Activated CD4-positive, alpha-beta T cell treated with anti-CD3 and anti-CD28 coated beads for 4 hours (primary cell): Measurements from ENCODE around the gene PRRG2.

Source experiments
- DNase-seq, 2 donors: peaks; one replicate each; pipeline ENCODE4 v3.0.0-alpha.2; 2020

The PRRG2 gene

DNA sequence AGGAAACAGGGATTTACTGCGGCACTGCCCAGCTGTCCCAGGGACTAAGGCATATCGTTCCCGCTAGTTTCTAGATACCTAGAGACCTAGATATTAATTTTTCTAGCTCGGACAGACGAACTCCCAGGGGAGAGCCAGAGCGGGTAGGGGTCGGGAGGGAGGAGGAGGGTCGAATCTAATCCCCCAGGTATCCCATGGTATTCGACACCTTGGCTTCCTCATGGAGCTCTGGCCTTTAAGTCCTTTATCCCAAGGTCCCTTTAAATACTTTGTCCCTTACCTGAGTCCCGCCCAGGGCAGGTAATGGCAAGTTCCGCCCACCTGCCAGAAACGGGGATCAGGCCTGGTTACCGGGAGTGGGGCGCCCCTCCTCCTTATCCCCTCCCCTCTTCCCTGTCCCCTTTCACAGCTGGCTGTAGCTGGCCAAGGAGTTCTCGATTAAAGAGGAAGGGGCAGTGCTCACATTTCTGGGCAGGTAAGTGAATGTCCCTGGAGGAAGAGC is at the start of gene PRRG2:
Gene PRRG2, plus strand, starts transcription at position 310 of the 502 bp plus-strand sequence. CDS start 1,904 bp downstream, outside the sequence.
- no peak for DNase-seq

- DNase-seq: peak; percentile 84 to 85
Measured at GRCh38 chr19:49533551-49534488, 47.3 kb upstream of the PRRG2 start.

- no peak for DNase-seq
Measured at GRCh38 chr19:49534632-49535385, 46.3 kb upstream of the PRRG2 start.

DNA sequence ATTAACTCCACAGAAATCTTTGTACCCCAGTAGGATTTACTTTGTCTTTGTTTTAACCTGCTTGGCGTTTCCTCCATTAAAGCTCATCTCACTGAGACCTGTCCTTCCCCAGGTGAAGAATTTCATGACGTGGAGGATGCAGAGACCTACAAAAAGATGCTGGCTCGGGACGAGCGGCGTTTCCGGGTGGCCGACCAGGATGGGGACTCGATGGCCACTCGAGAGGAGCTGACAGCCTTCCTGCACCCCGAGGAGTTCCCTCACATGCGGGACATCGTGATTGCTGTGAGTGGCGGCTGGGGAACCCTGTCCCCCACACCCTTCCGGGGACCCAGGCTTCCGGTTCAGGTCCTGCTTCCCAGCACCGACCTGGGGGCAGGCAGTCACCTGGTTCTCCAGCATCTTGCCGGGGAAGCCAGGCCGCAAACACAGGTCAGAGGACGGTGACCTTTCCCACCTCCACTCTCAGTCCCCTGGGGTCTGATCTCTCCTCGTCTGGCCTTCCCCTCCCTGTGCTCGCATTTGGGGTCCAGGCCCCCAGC is 44.1 kb upstream of the PRRG2 start:
- DNase-seq: no peak

- no peak for DNase-seq
Measured at GRCh38 chr19:49538643-49539042, 42.5 kb upstream of the PRRG2 start.

DNA sequence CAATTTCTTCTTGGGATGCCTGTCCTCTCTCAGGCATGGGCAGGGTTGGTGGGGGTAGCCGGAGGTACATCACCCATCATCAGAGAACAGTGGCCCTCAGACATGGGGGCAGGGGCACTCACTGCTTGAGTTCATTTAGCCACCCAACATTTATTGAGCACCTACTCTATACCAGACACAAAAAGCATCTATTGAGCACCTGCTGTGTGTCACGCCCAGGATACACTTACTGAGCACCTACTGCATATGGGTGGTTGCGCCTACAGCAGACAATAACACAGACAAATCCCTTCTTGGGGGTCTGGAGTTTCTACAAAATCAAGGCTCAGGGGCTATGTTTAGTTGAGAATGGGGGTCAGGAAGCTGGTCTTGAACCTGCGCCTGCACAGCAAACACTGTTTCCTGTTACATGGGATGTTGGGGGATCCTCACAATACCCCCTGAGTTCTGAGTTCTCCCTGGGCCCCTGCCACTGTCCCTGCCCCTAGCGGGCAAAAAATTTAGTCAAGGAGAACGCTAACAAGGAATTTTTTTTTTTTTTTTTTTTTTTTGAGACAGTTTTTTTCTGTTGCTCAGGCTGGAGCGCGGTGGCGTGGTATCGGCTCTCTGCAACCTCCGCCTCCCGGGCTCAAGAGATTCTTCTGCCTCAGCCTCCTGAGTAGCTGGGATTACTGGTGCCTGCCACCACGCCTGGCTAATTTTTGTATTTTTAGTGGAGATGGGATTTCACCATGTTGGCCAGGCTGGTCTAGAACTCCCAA is 41.7 kb upstream of the PRRG2 start:
- no peak for DNase-seq

GRCh38 chr19:49541914-49542313 is 39.2 kb upstream of the PRRG2 start:
- DNase-seq: no peak

DNA sequence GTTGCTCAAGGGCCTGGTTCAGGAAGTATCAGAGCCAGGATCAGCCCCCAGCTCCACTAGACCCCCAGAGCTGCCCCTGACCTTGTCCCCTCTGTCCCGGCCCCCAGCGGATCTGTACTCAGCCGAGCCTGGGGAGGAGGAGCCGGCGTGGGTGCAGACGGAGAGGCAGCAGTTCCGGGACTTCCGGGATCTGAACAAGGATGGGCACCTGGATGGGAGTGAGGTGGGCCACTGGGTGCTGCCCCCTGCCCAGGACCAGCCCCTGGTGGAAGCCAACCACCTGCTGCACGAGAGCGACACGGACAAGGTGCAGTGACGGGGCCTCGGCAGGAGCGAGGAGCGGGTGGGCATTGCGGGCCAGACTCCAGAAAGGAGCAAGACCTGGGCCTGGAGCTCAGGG is 38.7 kb upstream of the PRRG2 start:
- no peak for DNase-seq

- DNase-seq: no peak
Measured at GRCh38 chr19:49543032-49543431, 38.1 kb upstream of the PRRG2 start.

DNA sequence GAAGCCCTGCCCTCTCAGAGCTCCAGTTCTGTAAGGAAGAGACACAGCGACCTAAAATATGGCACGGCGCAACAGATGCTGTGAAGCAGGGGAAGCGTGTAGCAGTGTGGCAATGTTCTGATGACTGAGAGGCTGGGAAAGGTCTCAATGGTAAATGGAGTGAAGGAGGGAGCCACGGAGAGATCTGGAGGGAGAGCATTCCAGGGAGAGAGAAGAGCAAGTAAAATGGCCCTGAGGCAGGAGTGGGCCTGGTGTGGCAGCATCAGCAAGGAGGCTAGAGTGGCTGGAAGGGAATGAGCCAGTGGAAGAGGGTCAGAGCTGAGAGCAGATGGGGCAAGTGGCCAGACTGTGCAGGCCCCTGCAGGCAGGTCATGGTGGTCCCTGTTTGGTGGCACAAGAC is 37.0 kb upstream of the PRRG2 start:
- DNase-seq: no peak

- peak; percentile 64 to 75 for DNase-seq
Measured at GRCh38 chr19:49546825-49547565, 34.1 kb upstream of the PRRG2 start.

DNA sequence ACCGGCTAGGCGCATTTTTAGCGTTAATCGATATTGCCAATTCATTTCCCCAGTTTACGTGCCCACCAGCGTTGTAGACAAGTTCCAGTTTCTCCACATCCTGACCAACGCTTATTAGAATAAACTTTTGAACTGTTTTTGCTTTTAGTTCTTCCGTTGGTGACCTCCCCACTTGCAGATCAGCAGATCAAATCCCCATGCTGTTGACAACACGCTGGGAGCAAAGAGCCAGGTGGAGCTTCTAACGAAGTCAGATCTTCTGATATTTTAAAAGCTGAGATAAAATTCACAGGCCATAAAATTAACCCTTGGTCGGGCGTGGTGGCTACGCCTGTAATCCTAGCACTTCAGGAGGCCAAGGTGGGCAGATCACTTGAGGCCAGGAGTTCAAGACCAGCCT is 32.1 kb upstream of the PRRG2 start:
- DNase-seq: no peak

- no peak for DNase-seq
Measured at GRCh38 chr19:49551531-49551930, 29.6 kb upstream of the PRRG2 start.

GRCh38 chr19:49552749-49553148 is 28.4 kb upstream of the PRRG2 start:
- DNase-seq: peak; percentile 29 to 39

- DNase-seq: peak; percentile 67 to 69
Measured at GRCh38 chr19:49553451-49554271, 27.5 kb upstream of the PRRG2 start.

GRCh38 chr19:49554701-49555181 is 26.4 kb upstream of the PRRG2 start:
- DNase-seq: peak; percentile 39 to 46

- DNase-seq: peak; percentile 67 to 85
Measured at GRCh38 chr19:49555600-49556411, 25.3 kb upstream of the PRRG2 start.

DNA sequence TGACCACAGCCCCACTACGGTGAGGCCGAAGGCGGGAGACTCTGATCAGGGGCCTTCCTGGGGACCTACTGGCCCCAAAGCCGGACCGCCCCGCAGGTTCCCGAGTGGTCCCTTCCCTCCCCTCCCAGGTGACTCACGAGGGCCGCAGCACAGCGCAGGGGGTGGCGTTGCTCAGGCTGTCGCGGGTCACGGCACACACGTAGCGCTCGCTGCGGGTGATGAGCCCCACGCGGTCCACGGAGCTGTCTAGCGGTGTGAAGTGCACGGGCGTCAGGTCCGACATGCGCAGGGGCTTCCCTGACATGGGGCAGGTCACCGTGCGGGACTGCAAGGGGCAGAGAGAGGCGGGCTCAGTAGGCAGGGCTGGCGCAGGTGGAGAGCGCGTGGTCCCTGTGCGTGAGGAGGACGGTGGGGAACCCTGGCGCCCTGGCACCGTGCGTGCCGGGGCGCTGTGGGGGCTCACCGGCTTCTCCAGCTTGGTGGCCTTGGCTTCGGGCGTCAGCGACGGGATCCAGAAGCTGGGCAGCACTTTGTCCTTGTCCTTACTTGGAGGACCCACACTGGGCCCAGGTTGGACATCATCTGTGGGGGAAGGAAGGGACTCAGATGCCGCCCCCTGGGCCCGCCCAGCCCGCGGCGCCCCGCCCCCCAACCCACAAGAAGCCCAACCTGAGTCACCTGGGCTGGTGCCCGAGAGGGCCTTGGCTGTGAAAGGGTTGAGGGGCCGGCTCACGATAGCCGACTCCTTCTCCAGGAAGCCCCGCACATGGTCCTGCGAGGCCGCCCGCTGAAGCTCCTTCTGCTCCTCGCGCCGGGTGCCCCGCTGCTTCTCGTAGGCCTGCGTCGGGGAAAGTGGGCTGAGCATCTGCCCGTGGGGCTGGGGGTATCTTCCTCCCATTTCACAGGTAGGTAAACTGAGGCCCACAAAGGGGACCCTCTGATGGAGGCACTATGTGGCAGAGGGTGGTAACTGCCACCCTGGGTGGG is 24.4 kb upstream of the PRRG2 start:
- peak; percentile 16 to 34 for DNase-seq
